GM18499 (cell line): Measurements from ENCODE around the gene VPS13D.

Experiments used
- ATAC-seq: cut with Tn5 transposase; IDR thresholded peaks from one replicate; pipeline ENCODE4 v1.9.1; 2021; ENCODE audit warnings: moderate number of reproducible peaks; ENCODE audit not compliant: insufficient read depth, unreplicated experiment

Gene VPS13D

DNA sequence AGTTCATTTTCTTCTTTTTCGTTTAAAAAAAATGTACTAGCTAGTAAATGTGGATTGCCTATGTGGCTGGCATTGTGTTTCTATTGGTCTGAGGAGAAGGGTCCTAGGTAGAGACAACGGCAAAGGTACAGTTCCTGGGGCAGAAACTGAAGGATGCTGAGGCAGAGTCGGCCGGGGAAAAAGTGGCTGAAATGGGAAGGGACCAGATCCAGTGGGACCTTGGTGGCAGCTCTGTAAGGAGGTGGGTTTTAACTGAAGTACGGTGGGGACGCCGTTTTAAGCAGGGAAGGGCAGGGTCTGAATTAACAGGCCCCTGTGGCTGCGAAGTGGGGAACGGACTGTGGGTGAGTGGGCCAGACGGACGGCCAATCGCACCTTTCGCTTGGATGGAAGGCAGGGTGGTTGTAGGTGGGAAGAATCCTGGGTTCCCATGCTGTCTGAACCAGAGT, 420 bp upstream of the VPS13D start:
- ATAC-seq = no peak

DNA sequence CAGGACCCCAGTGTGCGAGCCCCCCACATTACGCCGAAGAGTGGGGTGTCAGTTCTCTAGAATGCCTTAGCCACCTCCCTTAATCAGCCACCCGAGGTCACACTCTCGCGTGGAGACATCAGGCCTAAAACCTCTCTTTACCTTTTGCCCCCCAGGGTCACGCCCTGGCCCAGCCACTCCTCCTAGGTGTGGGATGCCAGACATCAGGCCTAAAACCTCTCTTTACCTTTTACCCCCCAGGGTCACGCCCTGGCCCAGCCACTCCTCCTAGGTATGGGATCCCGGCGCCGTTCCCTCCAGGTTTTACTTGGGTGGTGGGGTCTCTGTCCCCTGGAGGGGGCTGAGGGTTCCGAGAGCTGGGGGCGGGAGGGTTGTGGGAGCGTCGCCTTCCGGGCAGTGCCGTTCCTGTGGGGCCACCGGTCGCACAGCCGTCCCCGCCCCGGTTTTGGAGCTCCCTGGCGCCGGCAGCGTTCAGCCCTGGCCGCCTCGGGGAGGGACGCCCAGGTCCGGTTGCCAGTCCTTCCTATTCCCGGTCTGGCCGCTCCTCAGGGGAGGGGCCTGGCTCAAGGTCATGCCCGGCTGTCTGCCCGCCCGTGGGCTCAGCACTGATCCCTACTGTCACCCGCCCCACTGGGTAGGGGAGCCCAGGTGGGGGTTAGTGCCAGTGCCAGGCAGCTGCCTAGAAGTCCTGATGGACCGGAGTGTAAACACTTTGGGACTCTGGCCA, 882 bp downstream of the VPS13D start:
- no peak for ATAC-seq

DNA sequence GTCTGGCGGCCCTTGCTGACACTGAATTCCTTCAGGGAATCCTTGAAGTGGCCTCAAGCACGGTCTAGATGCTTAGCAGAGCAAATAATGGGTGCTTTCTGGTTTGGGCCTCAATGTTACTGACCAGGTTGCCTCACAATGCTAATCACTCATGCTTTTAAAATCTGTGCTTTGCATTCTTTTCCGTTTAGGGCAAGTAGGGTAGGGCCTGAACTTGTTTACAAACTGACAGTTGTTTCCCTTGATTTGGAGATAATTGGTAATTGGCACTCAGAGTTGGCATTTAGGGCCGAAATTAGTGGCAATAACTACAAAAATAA, 1.4 kb downstream of the VPS13D start:
- ATAC-seq = no peak

DNA sequence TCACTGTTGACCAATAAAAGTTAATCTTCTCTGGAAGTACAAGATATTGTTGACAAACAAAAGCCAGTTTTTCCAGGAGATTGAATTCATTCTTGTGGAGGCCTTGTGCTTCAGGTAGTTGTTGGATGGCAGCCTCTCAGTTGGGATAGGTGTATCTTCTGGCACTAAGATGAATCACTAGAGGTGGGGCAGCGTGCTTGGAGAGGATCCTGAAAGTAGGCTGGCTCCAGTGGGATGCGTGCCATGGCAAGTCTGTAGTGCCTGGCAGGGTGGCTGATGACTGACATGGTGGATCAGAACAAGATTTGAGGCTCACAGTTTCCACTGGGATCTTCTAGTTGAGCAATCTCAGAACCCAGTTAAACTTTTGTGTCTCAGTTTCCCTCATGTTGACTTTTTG, 2.4 kb downstream of the VPS13D start:
- no peak for ATAC-seq

DNA sequence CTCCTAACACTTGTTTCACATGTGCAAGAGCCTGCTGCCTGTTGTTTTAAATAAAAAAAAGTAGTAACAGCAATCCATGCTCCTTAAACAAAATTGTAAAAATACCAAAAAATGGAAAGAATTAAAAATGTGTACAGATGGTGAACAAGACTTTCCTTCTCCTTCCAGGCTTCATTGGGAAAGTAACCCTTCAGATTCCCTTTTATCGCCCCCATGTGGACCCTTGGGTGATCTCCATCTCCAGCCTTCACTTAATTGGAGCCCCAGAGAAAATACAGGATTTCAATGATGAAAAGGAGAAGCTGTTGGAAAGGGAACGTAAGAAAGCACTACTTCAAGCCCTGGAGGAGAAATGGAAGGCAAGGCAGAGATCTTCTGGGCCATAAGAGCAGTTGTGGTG, 14.2 kb downstream of the VPS13D start:
- no peak for ATAC-seq

DNA sequence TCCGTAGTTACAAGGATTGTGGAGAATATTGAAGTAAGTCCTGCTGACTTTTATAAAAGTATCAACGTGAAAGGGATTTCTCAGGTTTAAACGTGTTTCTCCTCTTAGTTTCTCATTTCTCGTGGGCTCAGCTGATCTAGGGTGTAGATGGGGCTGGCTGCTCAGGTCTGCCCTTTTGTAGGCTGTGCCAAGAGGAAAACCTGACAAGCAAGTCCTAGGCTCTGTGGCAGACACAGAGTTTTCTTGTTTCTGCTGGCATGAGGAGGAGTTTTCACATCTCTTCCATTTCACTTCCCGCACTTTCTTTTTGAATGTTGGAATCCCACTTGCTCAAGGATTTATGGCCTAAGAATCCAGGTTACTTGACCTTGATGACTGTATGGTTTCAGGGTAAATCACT, 14.8 kb downstream of the VPS13D start:
- no peak for ATAC-seq

DNA sequence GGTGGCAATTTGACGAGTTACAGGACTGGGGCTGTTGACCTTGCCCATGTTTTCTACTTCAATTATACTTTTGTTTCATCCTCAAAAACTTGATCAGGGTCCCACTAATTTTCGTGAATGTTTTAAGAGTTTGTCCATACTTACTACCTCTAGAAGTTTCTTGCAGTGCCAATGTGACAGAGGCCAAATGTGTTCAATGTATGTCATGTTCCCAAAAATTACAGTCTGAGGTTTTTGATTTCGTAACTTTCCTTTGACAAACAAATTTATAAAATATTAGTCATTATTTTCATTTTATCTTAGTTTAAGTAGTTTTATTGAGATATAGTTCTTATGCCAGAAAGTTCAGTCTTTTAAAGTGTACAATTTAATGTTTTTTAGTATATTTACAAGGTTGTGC, 15.3 kb downstream of the VPS13D start:
- ATAC-seq = no peak

DNA sequence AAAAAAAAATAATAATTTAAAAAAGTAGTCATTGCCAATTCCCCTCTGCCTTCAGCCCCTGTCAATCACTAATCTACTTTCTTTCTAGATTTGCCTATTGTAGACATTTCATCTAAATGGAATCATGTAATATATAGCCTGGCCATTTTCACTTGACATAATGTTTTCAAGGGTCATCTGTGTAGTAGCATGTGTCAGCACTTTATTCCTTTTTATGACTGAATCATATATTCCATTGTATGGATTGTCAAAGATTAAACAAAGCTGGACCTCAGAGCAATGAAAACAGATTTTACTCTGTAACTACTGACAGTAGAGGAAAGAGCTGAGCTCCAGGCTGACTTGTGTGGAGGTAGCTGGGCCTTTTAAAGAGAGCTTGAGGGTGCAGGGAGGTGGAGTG, 15.9 kb downstream of the VPS13D start:
- no peak for ATAC-seq

DNA sequence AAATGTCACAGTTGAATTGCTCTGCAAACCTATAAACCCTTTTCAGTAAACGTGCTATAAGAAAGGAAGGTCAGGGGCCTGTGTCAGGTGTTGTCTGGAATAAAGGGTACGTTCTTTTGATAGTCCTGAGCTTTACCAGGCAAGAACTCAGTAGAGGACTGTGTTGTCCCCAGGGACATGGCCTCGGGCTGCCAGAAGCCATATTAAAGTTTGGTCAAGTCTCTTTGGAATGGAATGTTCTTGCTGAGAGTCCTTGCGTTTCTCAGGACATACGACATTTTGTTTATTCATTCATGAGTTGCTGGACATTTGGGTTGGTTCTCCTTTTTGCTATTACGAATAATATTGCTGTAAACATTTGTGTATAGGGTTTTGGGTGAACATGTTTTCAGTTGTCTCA, 16.8 kb downstream of the VPS13D start:
- no peak for ATAC-seq

DNA sequence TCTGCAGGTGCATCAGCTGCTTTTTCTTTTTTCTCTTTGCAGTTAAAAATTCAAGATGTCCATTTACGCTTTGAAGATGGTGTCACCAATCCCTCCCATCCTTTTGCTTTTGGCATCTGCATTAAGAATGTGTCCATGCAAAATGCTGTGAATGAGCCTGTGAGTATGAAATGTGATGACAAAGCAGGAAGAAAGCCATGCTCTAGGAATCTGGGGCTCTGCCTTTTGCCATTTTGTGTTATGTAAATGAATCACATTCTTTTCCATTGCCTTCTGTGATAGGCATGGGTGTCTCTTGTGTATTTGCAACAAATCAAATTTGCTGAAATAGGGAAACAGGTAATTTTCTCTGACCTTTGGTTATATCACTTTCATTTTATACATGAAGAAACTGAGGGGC, 19.4 kb downstream of the VPS13D start:
- no peak for ATAC-seq

DNA sequence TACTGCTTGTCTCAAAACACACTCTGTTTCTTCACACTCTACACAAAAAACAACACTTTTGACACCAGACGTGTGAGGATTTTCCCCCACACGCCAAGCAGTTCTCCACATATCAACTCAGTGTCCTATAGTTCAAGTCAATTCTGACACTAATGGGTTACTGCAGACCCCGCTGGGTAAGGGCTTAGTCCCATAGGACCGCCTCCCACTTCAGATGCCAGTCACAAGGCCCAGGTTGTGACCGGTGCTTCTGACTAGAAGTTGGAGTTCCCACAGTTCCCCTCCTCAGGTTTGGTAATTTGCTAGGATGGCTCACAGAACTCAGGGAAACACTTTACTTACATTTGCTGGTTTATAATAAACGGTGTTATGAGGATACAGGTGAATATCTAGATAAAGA, 19.9 kb downstream of the VPS13D start:
- ATAC-seq = no peak

DNA sequence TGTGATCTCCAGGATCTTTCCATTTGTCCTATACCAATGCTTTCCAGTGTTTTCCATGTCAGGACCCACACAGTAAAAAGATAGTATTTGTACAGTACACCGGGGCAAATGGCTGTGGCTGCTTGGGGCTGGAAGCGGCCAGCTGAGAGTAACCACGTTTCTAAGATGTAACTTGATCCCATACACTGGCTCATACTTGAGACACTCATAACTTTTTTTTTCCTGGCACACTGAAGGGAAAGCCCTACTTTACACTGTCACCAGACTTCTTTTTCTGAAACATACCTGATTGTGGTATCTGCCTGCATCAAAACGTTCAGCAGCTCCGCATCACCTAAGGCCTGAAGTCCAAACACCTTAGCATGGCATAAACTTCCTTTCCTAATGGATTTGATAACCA, 21.6 kb downstream of the VPS13D start:
- ATAC-seq = no peak

DNA sequence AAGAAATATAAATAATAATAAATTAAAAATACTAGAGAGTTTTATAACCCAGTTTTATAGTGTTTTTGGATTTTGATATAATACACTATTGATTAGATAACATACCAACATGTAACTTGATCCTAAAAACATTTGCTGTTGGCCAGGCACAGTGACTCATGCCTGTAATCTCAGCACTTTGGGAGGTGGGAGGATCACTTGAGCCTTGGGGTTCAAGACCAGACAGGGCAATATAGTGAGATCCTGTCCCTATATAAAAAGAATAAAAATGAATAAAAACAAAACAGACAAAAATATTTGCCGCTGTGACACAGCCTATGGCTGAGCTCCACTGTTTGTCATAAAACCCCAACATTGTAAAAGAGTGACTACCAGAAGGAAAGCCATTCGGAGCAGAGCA, 26.1 kb downstream of the VPS13D start:
- no peak for ATAC-seq

DNA sequence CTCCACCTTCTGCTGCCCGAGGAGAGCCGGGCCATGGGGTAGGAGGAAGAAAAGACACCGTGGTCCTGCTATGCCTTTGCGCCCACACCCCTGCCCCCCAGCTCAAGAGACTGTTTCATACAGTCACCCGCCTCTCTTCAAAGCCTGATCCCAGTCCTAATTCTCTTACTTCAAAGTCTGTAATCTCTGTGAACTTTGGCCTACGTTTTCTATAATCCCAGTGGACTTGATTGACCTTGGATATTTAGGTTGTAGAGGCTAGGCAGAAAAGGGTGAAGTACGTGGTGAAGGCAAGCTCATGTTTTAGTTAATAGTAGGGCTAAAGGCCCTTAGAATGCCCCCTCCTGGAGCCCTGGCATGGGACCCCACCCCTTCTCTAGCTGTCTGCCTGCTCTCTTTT, 28.4 kb downstream of the VPS13D start:
- ATAC-seq = no peak

DNA sequence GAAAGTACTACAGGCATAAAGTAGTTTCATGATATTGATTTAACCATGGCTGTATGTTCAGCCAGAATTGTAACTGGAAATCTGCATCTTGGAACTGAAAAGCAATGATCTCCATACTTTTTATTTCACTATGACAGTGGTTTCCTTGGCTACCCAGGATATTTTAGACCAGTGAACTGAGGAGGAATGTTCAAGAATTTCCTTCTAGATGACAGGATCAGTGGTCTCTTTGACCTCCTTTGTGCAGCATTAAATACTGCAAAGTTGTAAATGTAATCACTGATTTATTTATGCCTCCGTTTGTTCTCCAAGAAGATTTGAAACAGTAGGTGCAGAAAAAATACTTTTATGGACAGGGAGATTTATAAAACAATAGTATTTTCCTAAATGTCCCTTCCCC, 39.5 kb downstream of the VPS13D start:
- no peak for ATAC-seq

DNA sequence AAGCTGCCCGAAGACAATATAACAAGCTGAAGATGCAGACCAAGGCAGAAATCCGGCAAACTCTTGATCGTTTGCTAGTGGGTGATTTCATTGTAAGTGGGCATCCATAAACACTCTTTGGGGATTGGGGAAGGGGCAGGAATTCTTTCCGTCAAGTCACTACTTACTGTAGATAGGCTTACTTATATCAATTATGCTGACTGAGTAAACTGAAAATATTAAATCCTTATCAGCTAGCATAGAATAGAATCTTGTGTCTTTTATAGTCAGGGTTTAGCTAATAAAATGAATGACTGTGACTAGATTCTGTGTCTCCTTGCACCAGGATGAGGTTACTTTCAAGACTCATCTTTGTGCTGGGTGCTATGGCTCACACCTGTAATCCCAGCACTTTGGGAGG, 41.2 kb downstream of the VPS13D start:
- ATAC-seq = no peak

DNA sequence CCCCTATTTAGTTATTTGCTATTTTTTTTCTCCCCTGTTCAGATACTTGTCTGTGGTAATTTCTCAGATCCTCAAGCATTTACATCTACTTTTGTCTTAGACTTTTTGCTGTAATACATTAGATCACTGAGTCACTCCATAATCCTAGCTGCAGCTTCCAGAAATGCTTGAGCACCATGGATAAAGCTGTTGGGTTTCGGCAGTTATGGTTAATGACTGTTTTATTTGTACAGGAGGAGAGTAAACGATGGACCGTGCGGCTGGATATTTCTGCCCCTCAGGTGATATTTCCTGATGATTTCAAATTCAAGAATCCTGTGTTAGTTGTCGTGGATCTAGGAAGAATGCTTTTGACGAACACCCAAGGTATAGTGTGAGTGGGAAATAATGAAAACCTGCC, 42.9 kb downstream of the VPS13D start:
- ATAC-seq = no peak

DNA sequence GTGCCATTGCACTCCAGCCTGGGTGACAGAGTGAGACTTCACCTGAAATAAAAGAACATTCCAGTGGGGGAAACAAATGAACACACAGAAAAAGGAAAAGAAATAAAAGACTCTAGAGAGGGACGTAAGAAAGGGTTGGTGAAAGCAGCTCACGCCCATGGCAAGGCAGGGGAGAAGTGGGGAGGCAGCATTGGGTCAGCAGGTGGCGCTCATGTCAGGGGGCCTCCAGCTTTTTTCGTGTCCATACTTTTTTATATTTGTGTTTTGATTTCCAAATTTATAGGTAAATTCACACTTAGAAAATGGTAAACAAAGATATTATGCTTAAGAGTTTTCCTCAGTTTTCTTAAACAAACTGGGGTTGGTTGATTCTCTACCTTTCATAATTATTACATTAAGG, 45.5 kb downstream of the VPS13D start:
- no peak for ATAC-seq

DNA sequence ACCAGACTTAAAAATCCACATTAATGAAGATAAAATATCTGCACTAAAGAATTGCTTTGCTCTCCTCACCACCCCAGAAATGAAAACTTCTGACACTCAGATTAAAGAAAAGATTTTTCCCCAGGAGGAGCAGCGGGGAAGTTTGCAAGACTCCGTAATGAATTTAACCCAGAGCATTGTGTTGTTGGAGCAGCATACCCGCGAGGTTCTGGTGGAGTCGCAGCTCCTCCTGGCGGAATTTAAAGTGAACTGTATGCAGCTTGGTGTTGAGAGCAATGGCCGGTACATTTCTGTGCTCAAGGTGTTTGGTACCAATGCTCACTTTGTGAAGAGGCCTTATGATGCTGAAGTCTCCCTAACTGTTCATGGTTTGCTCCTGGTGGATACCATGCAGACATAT, 46.4 kb downstream of the VPS13D start:
- ATAC-seq = no peak

DNA sequence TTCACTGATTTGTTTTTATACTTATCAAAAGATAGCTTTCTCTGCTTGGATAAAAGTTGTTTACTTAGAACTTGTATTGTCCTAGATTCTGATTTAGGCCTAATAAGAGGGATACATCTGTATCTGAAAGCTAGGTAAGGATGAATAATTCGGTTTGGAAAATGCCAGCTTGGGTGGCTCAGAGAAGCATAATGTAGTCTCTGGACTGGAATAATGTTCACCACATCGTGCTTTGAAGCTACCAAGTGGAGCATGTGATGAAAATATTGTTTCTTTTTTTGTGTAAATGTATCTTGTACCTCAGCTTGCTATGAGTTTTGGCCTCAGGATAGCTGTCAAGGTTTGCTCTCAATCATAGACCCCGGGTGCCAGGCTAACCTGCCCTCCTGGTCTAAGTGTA, 49.2 kb downstream of the VPS13D start:
- ATAC-seq = no peak

DNA sequence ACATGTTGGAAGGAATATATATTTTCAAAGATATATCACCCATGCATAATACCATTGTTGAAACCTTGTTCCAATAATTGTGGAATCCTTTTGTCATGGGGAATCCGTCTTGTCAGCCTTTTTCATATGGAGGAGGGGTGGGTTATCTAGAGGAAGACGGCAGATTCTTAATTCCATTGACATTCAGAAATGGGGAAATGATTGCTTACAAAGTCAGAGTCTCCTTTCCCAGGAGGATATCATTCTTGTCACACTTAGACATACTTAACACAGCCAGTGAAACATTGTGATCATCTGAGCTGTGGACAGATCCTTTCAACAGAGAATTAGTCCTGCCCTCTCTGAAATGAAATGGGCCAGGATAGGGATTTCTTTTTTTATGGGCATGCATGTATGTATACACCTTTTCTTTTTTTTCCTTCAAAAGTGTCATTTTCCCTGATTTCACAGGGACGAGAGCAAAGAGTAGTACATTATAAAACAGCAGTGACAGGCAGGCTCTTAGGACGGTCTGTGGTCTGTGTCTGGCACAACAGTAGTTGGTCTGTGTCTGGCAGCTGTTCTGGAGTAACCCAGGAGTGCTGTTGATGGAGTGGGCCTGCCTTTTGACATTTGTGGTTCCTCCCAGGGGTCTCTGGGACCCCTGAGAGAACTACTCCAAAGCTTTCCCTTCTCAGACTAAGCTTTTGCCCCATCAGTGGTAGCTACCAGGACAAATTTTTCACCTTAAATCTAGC, 50.1 kb downstream of the VPS13D start:
- no peak for ATAC-seq

DNA sequence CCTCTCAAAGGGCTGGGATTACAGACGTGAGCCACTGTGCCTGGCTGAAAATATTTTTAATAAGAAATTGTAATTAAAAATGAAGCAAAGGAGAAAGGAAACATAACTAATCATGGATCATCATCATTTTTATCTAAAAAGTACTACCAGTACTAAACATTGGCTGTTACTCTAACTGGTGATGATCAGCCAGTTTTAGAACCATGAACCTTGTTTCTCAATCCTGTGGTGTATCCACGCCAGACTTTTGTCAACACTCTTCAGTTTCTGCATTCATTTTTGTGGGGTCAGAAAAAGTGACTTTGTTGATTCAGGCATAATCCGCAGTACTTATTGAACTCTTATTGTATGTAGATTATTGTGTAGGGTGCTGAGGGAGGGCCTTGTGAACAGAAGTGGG, 52.3 kb downstream of the VPS13D start:
- no peak for ATAC-seq
